HTR-8/SVneo (cell line): Measurements from ENCODE around the gene REPIN1.
"Not testable (repeated sequence)": the region's sequence is repeated elsewhere in the genome, so short reads cannot be mapped to it uniquely, and the experiment has no call there.

ENCODE experiments used
- DNase-seq: peaks from one replicate; pipeline ENCODE4 v3.0.0; 2011; ENCODE audit warnings: low spot score, mixed read lengths; ENCODE audit not compliant: insufficient read length
- FAIRE-seq: peaks from 2 replicates; lab custom pipeline; 2011; peaks lifted over from hg19 to GRCh38; lab: Jason Lieb, UNC

The REPIN1 gene

DNA sequence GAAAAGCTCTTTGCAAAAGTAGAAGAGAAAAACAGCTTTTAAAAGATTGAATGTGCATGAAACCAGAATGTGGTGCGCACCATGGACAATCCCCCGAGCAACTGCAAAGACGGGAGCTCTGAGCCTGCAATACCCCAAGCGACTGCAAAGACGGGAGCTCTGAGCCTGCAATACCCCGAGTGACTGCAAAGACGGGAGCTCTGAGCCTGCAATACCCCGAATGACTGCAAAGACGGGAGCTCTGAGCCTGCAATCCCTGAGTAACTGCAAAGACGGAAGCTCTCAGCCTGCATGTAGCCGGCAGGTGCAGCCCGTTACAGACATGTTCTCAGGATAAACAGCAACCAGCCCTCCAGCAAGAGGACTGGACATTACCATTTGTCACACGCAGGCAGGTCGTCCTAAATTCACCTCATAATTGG lies 16.7 kb downstream of the REPIN1 start:
- FAIRE-seq: no peak

DNA sequence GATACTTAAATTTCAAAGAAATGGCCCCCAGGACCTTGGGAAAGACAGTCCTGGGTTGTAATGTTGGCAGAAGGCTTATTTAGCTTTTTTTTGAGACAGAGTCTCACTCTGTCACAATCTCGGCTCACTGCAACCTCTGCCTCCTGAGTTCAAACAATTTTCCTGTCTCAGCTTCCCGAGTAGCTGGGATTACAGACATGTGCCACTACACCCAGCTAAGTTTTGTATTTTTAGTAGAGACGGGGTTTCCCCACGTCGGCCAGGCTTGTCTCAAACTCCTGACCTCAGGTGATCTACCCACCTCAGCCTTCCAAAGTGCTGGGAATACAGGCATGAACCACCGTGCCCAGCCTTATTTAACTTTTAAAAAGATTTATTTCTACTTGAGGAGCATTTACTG lies 17.3 kb downstream of the REPIN1 start:
- DNase-seq, FAIRE-seq: not testable (repeated sequence)

More for the DNA sequence above, 16.7 kb downstream of the REPIN1 start:
- no peak for DNase-seq

DNA sequence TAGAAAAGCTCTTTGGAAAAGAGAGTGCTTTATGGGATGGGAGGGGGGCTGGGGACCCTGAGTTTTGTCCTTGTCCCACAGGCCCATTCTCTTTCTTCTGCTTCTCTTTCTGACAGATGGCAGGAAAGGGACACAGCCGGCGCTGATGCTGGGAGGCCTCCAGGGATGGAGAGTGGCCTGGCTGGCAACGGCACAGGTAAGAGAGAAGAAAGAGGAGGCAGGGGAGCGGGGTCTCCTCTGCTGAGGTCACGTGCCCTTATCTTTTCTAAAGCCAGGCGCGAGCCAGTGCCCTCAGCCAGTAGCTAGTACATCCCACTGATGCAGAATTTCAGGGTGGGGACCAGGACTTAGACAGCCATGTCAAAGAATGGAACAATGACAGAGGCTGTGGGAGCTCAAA lies 19.7 kb downstream of the REPIN1 start:
- FAIRE-seq: no peak
- DNase-seq: no peak

DNA sequence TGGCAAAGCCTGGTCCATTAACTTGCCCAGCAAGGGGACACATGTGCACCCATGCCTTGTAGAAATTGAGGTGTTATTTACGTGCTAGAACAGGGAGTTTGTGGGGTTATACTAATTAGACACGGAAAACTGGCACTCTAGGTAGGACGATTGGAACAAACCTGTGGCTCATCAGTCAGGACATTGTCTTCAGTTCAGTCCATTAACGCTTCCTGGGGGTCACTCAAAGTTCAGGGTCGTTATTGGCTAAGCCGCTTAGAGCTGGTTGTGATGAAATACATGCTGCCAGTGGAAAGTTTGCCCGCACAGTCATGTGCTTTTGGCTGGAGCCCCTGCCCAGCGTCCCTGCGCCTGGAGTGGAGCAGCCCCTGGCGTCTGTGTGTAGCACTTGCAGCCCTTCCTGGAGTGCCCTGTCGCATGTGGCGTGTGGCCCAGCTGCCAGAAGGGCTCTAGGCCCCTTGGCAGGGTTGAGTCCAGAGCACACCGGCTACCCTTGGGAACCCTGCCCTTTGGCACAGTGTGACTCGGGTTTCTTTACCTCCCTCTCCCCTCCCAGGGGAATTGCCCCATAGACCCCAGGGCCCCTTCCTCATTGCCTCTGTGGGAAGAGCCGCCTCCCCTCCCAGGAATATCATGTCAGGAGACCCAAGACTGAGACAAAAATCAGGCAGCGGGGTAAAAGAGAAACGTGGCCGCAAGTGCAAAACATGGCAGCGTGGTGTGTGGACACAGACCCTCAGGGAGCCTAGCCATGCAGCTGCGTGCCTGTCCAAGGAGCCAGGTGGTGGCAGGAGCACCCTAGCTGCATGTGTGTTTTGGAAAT lies 20.3 kb downstream of the REPIN1 start:
- FAIRE-seq: no peak

GRCh38 chr7:150389532-150389816 lies 20.9 kb downstream of the REPIN1 start:
- no peak for FAIRE-seq

More for the DNA sequence above, 20.3 kb downstream of the REPIN1 start:
- DNase-seq: no peak

GRCh38 chr7:150390205-150390604 lies 21.6 kb downstream of the REPIN1 start:
- DNase-seq (no peak), FAIRE-seq (no peak)

More at GRCh38 chr7:150389532-150389816, 20.9 kb downstream of the REPIN1 start:
- no peak for DNase-seq

GRCh38 chr7:150393325-150393724 lies 24.7 kb downstream of the REPIN1 start:
- FAIRE-seq: no peak
- no peak for DNase-seq

- FAIRE-seq (no peak), DNase-seq (no peak)
Measured at GRCh38 chr7:150396426-150396825, 27.8 kb downstream of the REPIN1 start.

- DNase-seq (no peak), FAIRE-seq (no peak)
Measured at GRCh38 chr7:150396851-150397260, 28.2 kb downstream of the REPIN1 start.

GRCh38 chr7:150397346-150398107 lies 28.9 kb downstream of the REPIN1 start:
- DNase-seq (no peak), FAIRE-seq (no peak)

DNA sequence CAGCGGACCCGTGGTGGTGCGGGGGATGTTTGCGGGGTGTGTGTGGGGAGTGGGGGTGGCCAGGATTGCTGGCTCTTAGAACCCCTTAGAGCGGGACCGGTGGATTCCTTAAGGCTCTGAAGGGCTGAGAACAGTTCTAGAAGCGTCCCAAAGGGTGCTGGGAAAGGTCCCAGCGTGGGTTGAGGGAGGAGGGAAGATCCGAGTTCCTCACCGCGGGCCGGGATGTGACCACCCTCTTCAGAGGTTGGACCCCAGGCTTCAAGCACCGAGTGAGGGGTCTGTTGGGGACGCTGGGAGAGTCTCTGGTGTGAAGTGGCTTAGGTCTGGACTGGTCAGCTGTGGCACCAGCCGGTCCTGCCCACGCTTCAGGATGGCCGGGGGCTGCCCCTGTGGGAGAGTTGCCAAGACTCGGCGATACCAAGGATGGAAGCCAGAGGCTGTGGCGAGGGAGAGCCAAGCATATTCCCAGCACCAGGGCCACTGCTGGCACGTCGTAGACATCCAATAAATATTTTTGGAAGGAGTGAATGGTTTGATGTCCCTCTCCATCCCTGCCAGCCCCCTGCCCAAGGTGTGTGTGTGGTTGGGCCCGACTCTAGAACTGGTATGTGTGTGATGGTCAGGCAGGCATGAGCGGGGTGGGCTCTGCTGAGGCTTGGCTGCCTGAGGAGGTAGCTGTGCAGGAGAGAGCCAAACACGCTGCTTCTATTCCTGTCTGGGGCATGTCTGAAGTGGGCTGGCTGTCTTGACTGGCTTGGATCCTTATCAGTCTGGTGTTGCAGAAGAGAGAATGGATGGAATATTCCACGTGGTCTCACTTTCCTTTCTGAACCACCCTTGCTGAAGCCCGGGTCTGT lies 29.7 kb downstream of the REPIN1 start:
- no peak for FAIRE-seq
- DNase-seq: no peak

GRCh38 chr7:150398965-150399320 lies 30.3 kb downstream of the REPIN1 start:
- no peak for FAIRE-seq

GRCh38 chr7:150399421-150400007 lies 30.9 kb downstream of the REPIN1 start:
- FAIRE-seq (no peak), DNase-seq (no peak)

More at GRCh38 chr7:150398965-150399320, 30.3 kb downstream of the REPIN1 start:
- DNase-seq: no peak

- FAIRE-seq (no peak), DNase-seq (no peak)
Measured at GRCh38 chr7:150400008-150400787, 31.6 kb downstream of the REPIN1 start.

GRCh38 chr7:150400788-150401423 lies 32.3 kb downstream of the REPIN1 start:
- no peak for DNase-seq
- no peak for FAIRE-seq

DNA sequence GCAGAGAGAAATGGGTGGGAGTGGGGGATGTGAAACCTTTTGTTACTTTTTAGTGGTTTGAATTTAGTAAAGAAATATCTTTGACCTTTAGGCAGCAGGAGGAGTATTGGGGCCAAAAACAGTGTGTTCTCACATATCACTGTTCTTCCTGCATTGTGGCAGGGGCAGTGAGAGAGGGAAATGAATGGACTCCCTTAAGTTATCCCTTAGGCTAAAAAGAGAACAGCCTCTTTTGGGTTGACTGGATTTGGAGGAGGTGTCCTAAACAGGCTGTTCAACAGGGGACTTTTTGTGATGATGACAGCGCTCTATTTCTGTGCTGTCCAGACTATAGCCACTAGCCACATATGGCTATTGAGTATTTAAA lies 32.8 kb downstream of the REPIN1 start:
- FAIRE-seq: no peak
- DNase-seq: no peak

DNA sequence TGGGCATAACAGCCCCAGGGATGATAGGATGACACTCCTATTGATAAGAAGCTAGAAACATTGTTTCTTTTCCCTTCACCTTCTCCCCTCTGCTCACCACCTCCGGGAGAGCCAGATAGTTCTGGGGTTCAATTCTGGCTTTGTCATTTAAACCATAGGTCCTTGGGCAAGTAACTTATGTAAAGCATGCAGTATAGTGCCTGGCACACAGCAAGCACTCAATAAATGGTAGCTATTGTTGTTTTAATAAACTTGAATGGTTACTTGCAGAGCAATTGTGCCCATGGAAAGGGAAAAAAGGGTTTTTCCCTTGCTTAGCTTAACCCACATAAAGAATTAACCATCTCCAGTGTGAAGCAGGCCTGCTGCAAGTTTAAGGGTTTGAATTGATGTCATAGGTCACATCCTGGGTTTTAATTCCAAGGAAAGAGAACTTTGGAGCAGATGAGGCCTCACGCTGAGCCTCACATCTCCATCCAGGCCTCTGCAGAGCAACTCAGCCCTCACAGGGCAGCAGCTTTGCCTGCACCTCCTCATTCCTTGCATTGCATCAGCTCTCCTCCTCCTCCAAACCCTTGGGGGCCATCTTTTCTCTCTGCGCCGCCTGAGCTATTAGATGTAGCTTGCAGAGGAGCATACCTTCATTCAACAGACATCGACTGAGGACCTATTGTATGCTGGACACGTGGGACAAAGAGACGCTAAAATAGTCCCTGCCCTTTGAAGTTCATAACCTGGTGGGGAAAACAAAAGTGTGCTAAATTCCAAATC lies 33.4 kb downstream of the REPIN1 start:
- DNase-seq (no peak), FAIRE-seq (no peak)

DNA sequence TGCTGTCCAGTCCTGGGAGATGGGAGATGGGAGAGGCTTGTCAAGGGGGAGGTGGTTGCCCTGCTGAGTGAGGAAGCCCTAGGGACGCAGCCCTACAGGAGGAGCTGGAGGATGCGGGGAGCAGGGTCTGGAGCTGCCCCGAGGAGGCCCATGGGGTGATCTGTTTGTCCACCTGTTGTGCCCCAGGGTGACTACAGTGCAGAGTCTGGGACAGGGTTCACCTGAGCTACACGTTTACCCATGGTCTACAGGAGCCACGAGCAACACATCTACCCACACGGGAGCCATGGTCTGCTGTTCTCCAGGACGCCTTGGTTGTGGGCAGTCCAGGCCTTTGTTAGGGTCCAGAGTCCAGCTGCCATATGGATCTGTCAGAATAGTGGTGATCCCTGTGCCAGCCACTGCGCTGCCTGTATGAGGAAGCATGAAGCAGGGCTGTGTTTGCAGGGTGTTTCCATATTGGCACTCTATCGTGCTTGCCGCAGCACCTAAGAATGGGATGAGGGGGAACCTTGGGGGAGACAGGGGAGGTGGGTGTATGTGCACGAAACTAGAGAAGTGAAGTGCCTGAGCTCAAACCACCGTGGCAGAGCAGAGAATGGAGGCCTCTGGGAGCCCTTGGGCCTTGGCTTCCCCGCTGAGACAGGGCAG lies 34.2 kb downstream of the REPIN1 start:
- no peak for DNase-seq
- no peak for FAIRE-seq
